Fibroblast of lung (primary cell): ENCODE data around the gene RNF148. TPM values are rescaled to one million over a fixed set of nuclear protein-coding genes. Genes with fewer than 3 reads are reported as not detected.
"Not testable (repeated sequence)": the region's sequence is repeated elsewhere in the genome, so short reads cannot be mapped to it uniquely, and the experiment has no call there.

Experiments used
- DNase-seq, 2 donors: peaks; one replicate each; pipeline versions ENCODE4 v3.0.0 to v3.0.0-alpha.2; 2010; ENCODE audit warnings: low read depth in 2 of 2
- H2AFZ ChIP-seq: 2 replicates; pipeline ENCODE4 v1.5.1; 2012; ENCODE audit warnings: low read length, control low read depth, inconsistent platforms
- H3K27ac ChIP-seq: 2 replicates; pipeline ENCODE4 v1.5.1; 2011; ENCODE audit warnings: low read length, control low read depth; ENCODE audit not compliant: insufficient read depth
- H3K27me3 ChIP-seq: 2 replicates; pipeline ENCODE4 v1.5.1; 2011; ENCODE audit warnings: mild to moderate bottlenecking, low read length; ENCODE audit not compliant: control insufficient read depth, insufficient read depth
- H3K36me3 ChIP-seq: 2 replicates; pipeline ENCODE4 v1.5.1; 2011; ENCODE audit warnings: low read length; ENCODE audit not compliant: control insufficient read depth, insufficient read depth
- H3K4me1 ChIP-seq: 2 replicates; pipeline ENCODE4 v1.5.1; 2011; ENCODE audit warnings: low read length; ENCODE audit not compliant: control insufficient read depth, insufficient read depth; ENCODE audit errors: extremely low read depth
- H3K4me2 ChIP-seq: 2 replicates; pipeline ENCODE4 v1.5.1; 2011; ENCODE audit warnings: low read length, control low read depth; ENCODE audit not compliant: insufficient read depth; ENCODE audit errors: extremely low read depth
- H3K4me3 ChIP-seq, 4 experiments: fragments of 200-600 bp in 1 of 4; sonication (generic) in 1 of 4; replicated peaks in 1 of 4; 2 replicates each; pipeline ENCODE4 v1.5.1; 2011 to 2016; ENCODE audit warnings: low read length in 4 of 4, low read depth in 3 of 4, mild to moderate bottlenecking in 3 of 4, control low read depth in 2 of 4, inconsistent platforms in 1 of 4, mixed read lengths in 1 of 4; ENCODE audit not compliant: insufficient read depth in 1 of 4; ENCODE audit errors: control extremely low read depth in 1 of 4
- H3K79me2 ChIP-seq: 2 replicates; pipeline ENCODE4 v1.5.1; 2012; ENCODE audit warnings: mild to moderate bottlenecking, low read length, inconsistent platforms; ENCODE audit not compliant: control insufficient read depth, insufficient read depth
- H3K9ac ChIP-seq: 2 replicates; pipeline ENCODE4 v1.5.1; 2011; ENCODE audit warnings: mild to moderate bottlenecking, low read length, control low read depth; ENCODE audit not compliant: insufficient read depth
- H3K9me3 ChIP-seq: 2 replicates; pipeline ENCODE4 v1.5.1; 2012; ENCODE audit warnings: low read depth, low read length; ENCODE audit not compliant: control insufficient read depth, insufficient read depth
- H4K20me1 ChIP-seq: 2 replicates; pipeline ENCODE4 v1.5.1; 2011; ENCODE audit warnings: low read length; ENCODE audit not compliant: control insufficient read depth, insufficient read depth; ENCODE audit errors: extremely low read depth
- CTCF ChIP-seq, 2 donors: IDR thresholded peaks in 1 of 2; conservative IDR thresholded peaks in 1 of 2; 1 replicate in 1 of 2; 2 replicates in 1 of 2; pipeline ENCODE4 v1.5.1; 2011 to 2012; ENCODE audit warnings: low read length in 2 of 2, control low read depth in 1 of 2, inconsistent platforms in 1 of 2, low read depth in 1 of 2, mild to moderate bottlenecking in 1 of 2
- EZH2 ChIP-seq: IDR thresholded peaks from 2 replicates; pipeline ENCODE4 v1.5.1; 2012; ENCODE audit warnings: low read length, control low read depth, mild to moderate bottlenecking; ENCODE audit errors: missing control alignments
- polyA plus RNA-seq, 2 donors: library from polyadenylated mRNA; depleted of rRNA in 1 of 2; stranded (reverse) in 1 of 2; unstranded in 1 of 2; fragments of >200 nt; gene quantifications; 2 replicates each; pipeline ENCODE4 v1.2.1, GENCODE V29; 2011 to 2012; ENCODE audit warnings: missing spikeins in 1 of 2
- total RNA-seq: library from RNA; depleted of rRNA; stranded (reverse); fragments of >200 nt; gene quantifications from 2 replicates; pipeline ENCODE4 v1.2.1, GENCODE V29; 2014

The RNF148 gene
- total and polyA plus RNA-seq, 2 donors (not counting 1 experiment from before 2014, with no cell fraction given), result 0.09 to 0.83 TPM

GRCh38 chr7:122679813-122680212 is 22.9 kb downstream of the RNF148 start:
- DNase-seq, result no peak
- Histone ChIP-seq H4K20me1 (no peaks in the 10 kb centered on the region), H2AFZ (no peak overlapping the region), H3K79me2 (no peaks in the 10 kb centered on the region), H3K4me1 (no peaks in the 10 kb centered on the region), H3K27ac (no peak overlapping the region), H3K9me3 (no peaks in the 10 kb centered on the region), H3K9ac (no peak overlapping the region), H3K36me3 (no peaks in the 10 kb centered on the region), H3K4me2 (no peak overlapping the region), H3K27me3 (no peaks in the 10 kb centered on the region), H3K4me3 (no peak overlapping the region)
- TF ChIP-seq CTCF (conservative IDR thresholded peaks at IDR 0.05 in 1 of 2, IDR thresholded peaks at IDR 0.05 in 1 of 2; ENCODE audit: low read depth in 1 of 2, low read length in 2 of 2) (no peak), EZH2 (no peak)

- not testable (repeated sequence) for DNase-seq, H3K36me3 ChIP-seq, H3K79me2 ChIP-seq, H2AFZ ChIP-seq, H3K27me3 ChIP-seq, H3K9me3 ChIP-seq, H3K4me1 ChIP-seq, H3K4me3 ChIP-seq, H3K9ac ChIP-seq, H3K4me2 ChIP-seq, H4K20me1 ChIP-seq, H3K27ac ChIP-seq
Observed at GRCh38 chr7:122679269-122679709, 23.4 kb downstream of the RNF148 start.

- no peak overlapping the region for H3K4me3 ChIP-seq
- no peak overlapping the region for H3K4me2 ChIP-seq
- H4K20me1 ChIP-seq, result no peaks in the 10 kb centered on the region
- DNase-seq, result no peak
- H3K9me3 ChIP-seq, result no peaks in the 10 kb centered on the region
- no peak overlapping the region for H3K27ac ChIP-seq
- no peaks in the 10 kb centered on the region for H3K4me1 ChIP-seq
- H2AFZ ChIP-seq, result no peak overlapping the region
- H3K79me2 ChIP-seq, result no peaks in the 10 kb centered on the region
- H3K27me3 ChIP-seq, result no peaks in the 10 kb centered on the region
- TF ChIP-seq EZH2, result no peak
- TF ChIP-seq CTCF (conservative IDR thresholded peaks at IDR 0.05 in 1 of 2, IDR thresholded peaks at IDR 0.05 in 1 of 2; ENCODE audit: low read depth in 1 of 2, low read length in 2 of 2), result no peak
- H3K9ac ChIP-seq, result no peak overlapping the region
- H3K36me3 ChIP-seq, result no peaks in the 10 kb centered on the region
Observed at GRCh38 chr7:122677149-122677548, 25.6 kb downstream of the RNF148 start.
